ENCODE measurements around the gene COL15A1. TPM values are rescaled to one million over a fixed set of nuclear protein-coding genes. Genes with fewer than 3 reads are reported as not detected.
"Not testable (repeated sequence)": the region's sequence is repeated elsewhere in the genome, so short reads cannot be mapped to it uniquely, and the experiment has no call there.

COL15A1 gene
- polyA plus RNA-seq, 1 donor: 19.7 TPM

- Histone ChIP-seq H3K9me3 (ENCODE audit: control insufficient read depth, low read depth, low read length) (no peaks in the 10 kb centered on the region), H3K36me3 (ENCODE audit: control insufficient read depth, insufficient read depth, low read length) (no peaks in the 10 kb centered on the region), H3K27me3 (ENCODE audit: control insufficient read depth, insufficient read depth, low read length) (no peaks in the 10 kb centered on the region), H3K4me3 (ENCODE audit: low read length) (no peak overlapping the region), H3K4me1 (ENCODE audit: control insufficient read depth, insufficient read depth, low read length) (no peaks in the 10 kb centered on the region), H3K27ac (ENCODE audit: low read length) (no peak overlapping the region)
- no CpG with 5 or more reads among the region's 6 CpGs for WGBS (ENCODE audit: insufficient coverage, low lambda C conversion rate)
- DNase-seq: no peak
Measured at GRCh38 chr9:99092643-99093491, 149.2 kb downstream of the COL15A1 start.

- WGBS (ENCODE audit: insufficient coverage, low lambda C conversion rate): no CpG with 5 or more reads among the region's 3 CpGs
- Histone ChIP-seq H3K4me3 (ENCODE audit: low read length) (no peak overlapping the region), H3K27me3 (ENCODE audit: control insufficient read depth, insufficient read depth, low read length) (no peaks in the 10 kb centered on the region), H3K36me3 (ENCODE audit: control insufficient read depth, insufficient read depth, low read length) (no peaks in the 10 kb centered on the region), H3K27ac (ENCODE audit: low read length) (no peak overlapping the region), H3K4me1 (ENCODE audit: control insufficient read depth, insufficient read depth, low read length) (no peaks in the 10 kb centered on the region), H3K9me3 (ENCODE audit: control insufficient read depth, low read depth, low read length) (no peaks in the 10 kb centered on the region)
- no peak for DNase-seq
Measured at GRCh38 chr9:99093492-99093791, 149.7 kb downstream of the COL15A1 start.

GRCh38 chr9:99095565-99095964 is 151.9 kb downstream of the COL15A1 start:
- Histone ChIP-seq H3K27ac (ENCODE audit: low read length) (no peak overlapping the region), H3K4me1 (ENCODE audit: control insufficient read depth, insufficient read depth, low read length) (no peaks in the 10 kb centered on the region), H3K4me3 (ENCODE audit: low read length) (no peak overlapping the region), H3K36me3 (ENCODE audit: control insufficient read depth, insufficient read depth, low read length) (no peaks in the 10 kb centered on the region), H3K9me3 (ENCODE audit: control insufficient read depth, low read depth, low read length) (no peaks in the 10 kb centered on the region), H3K27me3 (ENCODE audit: control insufficient read depth, insufficient read depth, low read length) (no peaks in the 10 kb centered on the region)
- 67% methylated on average over 2 of the region's 3 CpGs for WGBS (ENCODE audit: insufficient coverage, low lambda C conversion rate)
- DNase-seq: no peak

- Histone ChIP-seq H3K4me3 (ENCODE audit: low read length) (no peak overlapping the region), H3K9me3 (ENCODE audit: control insufficient read depth, low read depth, low read length) (no peaks in the 10 kb centered on the region), H3K27ac (ENCODE audit: low read length) (no peak overlapping the region), H3K36me3 (ENCODE audit: control insufficient read depth, insufficient read depth, low read length) (no peaks in the 10 kb centered on the region), H3K4me1 (ENCODE audit: control insufficient read depth, insufficient read depth, low read length) (no peaks in the 10 kb centered on the region), H3K27me3 (ENCODE audit: control insufficient read depth, insufficient read depth, low read length) (no peaks in the 10 kb centered on the region)
- no peak for DNase-seq
- WGBS (ENCODE audit: insufficient coverage, low lambda C conversion rate): no CpG with 5 or more reads among the region's 3 CpGs
Measured at GRCh38 chr9:99096409-99096808, 152.7 kb downstream of the COL15A1 start.

- WGBS (ENCODE audit: insufficient coverage, low lambda C conversion rate): 87% methylated on average over 3 of the region's 5 CpGs
- not testable (repeated sequence) for DNase-seq
Measured at GRCh38 chr9:99099806-99100585, 156.3 kb downstream of the COL15A1 start.

GRCh38 chr9:99101271-99101670 is 157.6 kb downstream of the COL15A1 start:
- H3K4me3 ChIP-seq (ENCODE audit: low read length): no peak overlapping the region
- no peaks in the 10 kb centered on the region for H3K9me3 ChIP-seq (ENCODE audit: control insufficient read depth, low read depth, low read length)
- no CpG with 5 or more reads among the region's 5 CpGs for WGBS (ENCODE audit: insufficient coverage, low lambda C conversion rate)
- no peaks in the 10 kb centered on the region for H3K36me3 ChIP-seq (ENCODE audit: control insufficient read depth, insufficient read depth, low read length)
- peaks cover 13% of the 10 kb centered on the region for H3K4me1 ChIP-seq (ENCODE audit: control insufficient read depth, insufficient read depth, low read length)
- DNase-seq: no peak
- no peak overlapping the region for H3K27ac ChIP-seq (ENCODE audit: low read length)
- H3K27me3 ChIP-seq (ENCODE audit: control insufficient read depth, insufficient read depth, low read length): no peaks in the 10 kb centered on the region

More at GRCh38 chr9:99099806-99100585, 156.3 kb downstream of the COL15A1 start:
- not testable (repeated sequence) for H3K9me3 ChIP-seq (ENCODE audit: control insufficient read depth, low read depth, low read length); H3K27me3 ChIP-seq (ENCODE audit: control insufficient read depth, insufficient read depth, low read length); H3K27ac ChIP-seq (ENCODE audit: low read length); H3K4me3 ChIP-seq (ENCODE audit: low read length); H3K36me3 ChIP-seq (ENCODE audit: control insufficient read depth, insufficient read depth, low read length)
- peaks cover 13% of the 10 kb centered on the region for H3K4me1 ChIP-seq (ENCODE audit: control insufficient read depth, insufficient read depth, low read length)

GRCh38 chr9:99101812-99102211 is 158.1 kb downstream of the COL15A1 start:
- H3K36me3 ChIP-seq (ENCODE audit: control insufficient read depth, insufficient read depth, low read length): no peaks in the 10 kb centered on the region
- no peaks in the 10 kb centered on the region for H3K9me3 ChIP-seq (ENCODE audit: control insufficient read depth, low read depth, low read length)
- no peak for DNase-seq
- WGBS (ENCODE audit: insufficient coverage, low lambda C conversion rate): no CpG with 5 or more reads among the region's 2 CpGs
- peaks cover 13% of the 10 kb centered on the region for H3K4me1 ChIP-seq (ENCODE audit: control insufficient read depth, insufficient read depth, low read length)
- H3K4me3 ChIP-seq (ENCODE audit: low read length): no peak overlapping the region
- H3K27me3 ChIP-seq (ENCODE audit: control insufficient read depth, insufficient read depth, low read length): no peaks in the 10 kb centered on the region
- no peak overlapping the region for H3K27ac ChIP-seq (ENCODE audit: low read length)

- 23% methylated on average over 4 of the region's 11 CpGs for WGBS (ENCODE audit: insufficient coverage, low lambda C conversion rate)
- H3K27ac ChIP-seq (ENCODE audit: low read length): peak overlapping the region; percentile 63
- H3K9me3 ChIP-seq (ENCODE audit: control insufficient read depth, low read depth, low read length): no peaks in the 10 kb centered on the region
- H3K4me1 ChIP-seq (ENCODE audit: control insufficient read depth, insufficient read depth, low read length): peaks cover 13% of the 10 kb centered on the region
- no peaks in the 10 kb centered on the region for H3K27me3 ChIP-seq (ENCODE audit: control insufficient read depth, insufficient read depth, low read length)
- no peaks in the 10 kb centered on the region for H3K36me3 ChIP-seq (ENCODE audit: control insufficient read depth, insufficient read depth, low read length)
- peak in 1 of 2 donors; percentile 59 for DNase-seq
- H3K4me3 ChIP-seq (ENCODE audit: low read length): no peak overlapping the region
Measured at GRCh38 chr9:99103054-99103895, 159.6 kb downstream of the COL15A1 start.

GRCh38 chr9:99103901-99104458 is 160.3 kb downstream of the COL15A1 start:
- peak overlapping the region; percentile 63 for H3K27ac ChIP-seq (ENCODE audit: low read length)
- peaks cover 13% of the 10 kb centered on the region for H3K4me1 ChIP-seq (ENCODE audit: control insufficient read depth, insufficient read depth, low read length)
- H3K9me3 ChIP-seq (ENCODE audit: control insufficient read depth, low read depth, low read length): no peaks in the 10 kb centered on the region
- H3K27me3 ChIP-seq (ENCODE audit: control insufficient read depth, insufficient read depth, low read length): no peaks in the 10 kb centered on the region
- DNase-seq: no peak
- H3K4me3 ChIP-seq (ENCODE audit: low read length): peak overlapping the region; percentile 56
- WGBS (ENCODE audit: insufficient coverage, low lambda C conversion rate): 72% methylated on average over 2 of the region's 14 CpGs
- no peaks in the 10 kb centered on the region for H3K36me3 ChIP-seq (ENCODE audit: control insufficient read depth, insufficient read depth, low read length)

Measured in large intestine (tissue), 3 donors.